GM18502 (cell line): Measurements from ENCODE around the gene ARHGAP31.

Experiments used
- ATAC-seq: cut with Tn5 transposase; IDR thresholded peaks from one replicate; pipeline ENCODE4 v1.9.1; 2021; ENCODE audit warnings: mild to moderate bottlenecking; ENCODE audit not compliant: unreplicated experiment, poor library complexity

Gene ARHGAP31

GRCh38 chr3:119375106-119375505 is 80.9 kb downstream of the ARHGAP31 start:
- ATAC-seq, result no peak

- no peak for ATAC-seq
These were observed 81.3 kb downstream of the ARHGAP31 start for GRCh38 chr3:119375510-119375909.

GRCh38 chr3:119376758-119377157 is 82.6 kb downstream of the ARHGAP31 start:
- ATAC-seq, result no peak

GRCh38 chr3:119378259-119378803 is 84.1 kb downstream of the ARHGAP31 start:
- ATAC-seq, result no peak

GRCh38 chr3:119380697-119381096 is 86.5 kb downstream of the ARHGAP31 start:
- ATAC-seq, result no peak

GRCh38 chr3:119382134-119382533 is 88.0 kb downstream of the ARHGAP31 start:
- ATAC-seq, result no peak

- no peak for ATAC-seq
These were observed 94.4 kb downstream of the ARHGAP31 start for GRCh38 chr3:119388577-119388976.

GRCh38 chr3:119395923-119396358 is 101.8 kb downstream of the ARHGAP31 start:
- peak; percentile 76 for ATAC-seq

GRCh38 chr3:119396870-119397269 is 102.7 kb downstream of the ARHGAP31 start:
- no peak for ATAC-seq

- no peak for ATAC-seq
These were observed 106.3 kb downstream of the ARHGAP31 start for GRCh38 chr3:119400466-119400865.

- peak; percentile 50 for ATAC-seq
These were observed 106.9 kb downstream of the ARHGAP31 start for GRCh38 chr3:119401069-119401468.

GRCh38 chr3:119401503-119402440 is 107.6 kb downstream of the ARHGAP31 start:
- peak; percentile 64 for ATAC-seq

GRCh38 chr3:119402791-119403190 is 108.6 kb downstream of the ARHGAP31 start:
- no peak for ATAC-seq

- ATAC-seq, result no peak
These were observed 109.0 kb downstream of the ARHGAP31 start for GRCh38 chr3:119403201-119403600.

- no peak for ATAC-seq
These were observed 111.1 kb downstream of the ARHGAP31 start for GRCh38 chr3:119405315-119405714.

- ATAC-seq, result no peak
These were observed 114.2 kb downstream of the ARHGAP31 start for GRCh38 chr3:119408243-119408950.

- no peak for ATAC-seq
These were observed 115.7 kb downstream of the ARHGAP31 start for GRCh38 chr3:119409844-119410243.

GRCh38 chr3:119413603-119414280 is 119.6 kb downstream of the ARHGAP31 start:
- no peak for ATAC-seq

GRCh38 chr3:119416873-119417272 is 122.7 kb downstream of the ARHGAP31 start:
- no peak for ATAC-seq

GRCh38 chr3:119417771-119418512 is 123.8 kb downstream of the ARHGAP31 start:
- ATAC-seq, result no peak
